HG03460 (cell line): Measurements from ENCODE around the gene NCOA6.

Source experiments
- ATAC-seq: cut with Tn5 transposase; IDR thresholded peaks from one replicate; pipeline ENCODE4 v1.9.1; 2021; ENCODE audit not compliant: unreplicated experiment

NCOA6 gene

DNA sequence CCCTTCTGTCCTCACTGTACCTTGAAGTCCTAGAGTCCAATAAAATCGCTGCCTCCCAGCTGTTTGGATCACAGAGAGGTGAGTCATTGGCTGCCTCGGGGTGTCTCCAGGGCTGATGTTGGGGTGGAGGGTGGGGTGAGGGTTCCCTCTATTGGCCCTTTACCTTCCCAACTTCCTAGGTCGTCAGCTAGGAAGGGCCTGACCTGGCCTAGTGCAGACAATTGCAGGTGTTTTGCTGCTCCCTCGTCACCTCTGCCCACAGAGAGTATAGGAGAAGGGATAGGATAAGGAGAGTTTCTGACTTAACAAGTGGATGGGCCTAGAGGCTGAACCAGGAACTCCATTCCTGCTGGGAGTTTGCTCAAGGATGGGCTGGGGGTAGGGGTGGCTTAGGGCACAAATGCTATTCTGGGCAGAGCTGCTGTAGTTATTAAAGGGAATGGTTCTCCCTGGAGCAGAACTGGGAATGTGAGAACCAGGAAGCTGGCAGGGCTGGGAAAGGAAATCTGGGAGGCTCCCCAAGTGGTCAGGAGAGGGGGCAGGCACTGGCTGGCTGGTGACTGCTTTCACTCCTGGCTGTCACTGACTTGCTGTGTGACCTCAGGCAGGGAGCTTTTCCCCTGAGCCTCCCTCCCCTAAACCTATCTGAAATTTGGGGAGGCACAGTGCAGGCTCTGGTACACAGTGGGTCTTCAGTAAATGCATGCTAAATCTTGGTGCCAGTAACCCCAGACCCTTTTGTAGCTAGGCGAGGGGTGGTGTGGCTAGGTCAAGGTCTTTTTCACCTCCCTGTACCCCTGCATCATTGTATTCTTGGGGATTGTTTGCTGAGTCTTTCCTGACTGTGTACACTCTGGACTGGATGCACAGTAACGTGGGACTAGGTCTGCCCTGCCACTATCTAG lies 119.8 kb downstream of the NCOA6 start:
- no peak for ATAC-seq

DNA sequence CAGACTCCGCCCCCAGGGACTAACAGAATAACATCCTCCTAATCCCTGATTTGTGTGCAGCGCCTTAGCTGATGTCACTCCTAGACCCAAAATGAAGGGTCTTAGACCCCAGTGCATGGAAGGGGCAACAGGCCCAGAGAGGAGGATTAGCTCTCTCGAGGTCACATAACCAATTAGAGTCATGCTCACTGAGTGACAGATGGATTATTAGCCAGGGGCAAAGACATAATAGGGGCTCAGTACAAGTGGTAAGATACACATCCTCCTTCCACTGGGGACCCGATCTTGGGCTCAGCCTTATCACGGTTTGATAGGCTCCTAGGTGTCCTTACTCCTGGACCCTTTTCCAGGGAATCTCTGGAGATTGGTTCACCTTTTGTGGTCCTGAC lies 120.4 kb downstream of the NCOA6 start:
- ATAC-seq = no peak

DNA sequence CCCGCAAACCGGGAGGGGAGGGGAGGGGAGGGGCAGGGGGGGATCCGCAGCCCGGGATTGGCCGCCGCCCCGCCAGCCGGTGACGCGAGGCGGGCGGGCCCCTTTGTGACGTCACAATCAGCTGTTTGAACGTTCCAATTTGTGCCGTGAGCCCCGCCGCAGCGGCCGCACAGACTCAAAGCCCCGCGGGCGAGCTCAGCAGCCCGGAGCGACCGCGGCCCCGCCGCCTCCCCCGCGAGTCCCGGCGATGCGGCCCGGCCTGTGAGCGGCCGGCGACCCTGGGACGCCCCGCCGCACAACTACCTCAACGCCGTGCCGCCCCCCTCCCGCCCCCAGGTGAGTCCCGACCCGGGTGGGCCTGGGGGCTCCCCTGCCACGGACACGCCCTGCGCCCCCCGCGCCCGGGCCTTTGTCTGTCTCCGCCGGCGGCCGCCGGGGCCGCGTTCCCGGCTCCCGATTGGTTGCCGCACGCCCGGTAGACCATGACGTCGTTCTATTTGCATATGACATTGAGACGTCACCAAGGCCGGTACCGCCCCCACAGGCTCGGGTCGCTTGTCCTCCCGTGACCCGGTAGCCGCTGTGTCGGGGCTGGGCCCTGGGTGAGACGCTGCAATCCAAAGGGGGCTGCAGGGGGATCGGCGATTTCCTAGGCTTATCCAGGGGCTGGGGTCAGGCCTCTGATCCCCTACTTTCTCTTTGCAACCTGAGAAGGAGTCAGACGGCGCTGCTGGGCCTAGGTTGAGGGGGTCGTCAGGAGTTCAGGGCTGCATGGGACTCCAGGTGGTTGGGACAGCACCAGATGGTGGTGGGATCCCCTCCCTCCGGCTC lies 121.1 kb downstream of the NCOA6 start, which contains the start of gene TP53INP2:
Gene TP53INP2, plus strand, starts transcription at position 168 of the 831 bp plus-strand sequence. CDS start 4,396 bp downstream, outside the sequence.
- peak; percentile 51 for ATAC-seq

DNA sequence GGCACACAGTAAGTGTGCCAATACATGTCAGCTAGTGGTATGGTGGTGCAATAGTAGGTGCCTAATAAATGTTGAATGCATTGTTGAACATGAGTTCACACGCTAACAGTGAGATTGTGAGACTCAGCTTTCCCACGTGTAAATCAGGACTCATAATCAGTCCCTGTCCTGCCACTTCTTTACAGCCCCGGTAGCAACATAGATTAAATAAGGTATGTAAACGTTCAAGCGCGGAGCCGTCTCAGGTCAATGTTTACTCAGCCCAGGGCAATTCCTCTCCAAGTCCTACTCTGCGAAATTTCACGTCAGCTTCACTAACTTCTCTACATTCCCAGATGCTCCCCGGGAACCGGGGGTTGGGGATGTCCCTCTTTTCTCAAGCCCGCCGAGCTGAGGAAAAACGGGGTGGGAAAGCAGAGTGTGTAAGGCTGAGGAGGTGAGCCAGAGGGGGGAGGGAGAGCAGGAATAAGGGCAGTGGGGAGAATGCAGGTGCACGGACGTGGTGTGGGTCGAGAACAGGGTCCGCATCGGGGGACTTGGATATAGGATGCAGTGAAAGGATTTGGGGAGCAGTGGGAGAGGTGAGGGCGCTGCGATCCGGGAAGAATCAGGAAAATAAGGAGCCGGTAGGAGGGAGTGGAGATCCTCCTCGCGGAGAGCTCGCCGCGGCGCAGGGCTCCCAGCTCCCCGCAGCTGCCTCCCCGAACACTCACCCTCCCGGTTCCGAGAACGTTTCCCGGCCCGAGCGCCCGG lies 121.9 kb downstream of the NCOA6 start:
- ATAC-seq = peak; percentile 4

DNA sequence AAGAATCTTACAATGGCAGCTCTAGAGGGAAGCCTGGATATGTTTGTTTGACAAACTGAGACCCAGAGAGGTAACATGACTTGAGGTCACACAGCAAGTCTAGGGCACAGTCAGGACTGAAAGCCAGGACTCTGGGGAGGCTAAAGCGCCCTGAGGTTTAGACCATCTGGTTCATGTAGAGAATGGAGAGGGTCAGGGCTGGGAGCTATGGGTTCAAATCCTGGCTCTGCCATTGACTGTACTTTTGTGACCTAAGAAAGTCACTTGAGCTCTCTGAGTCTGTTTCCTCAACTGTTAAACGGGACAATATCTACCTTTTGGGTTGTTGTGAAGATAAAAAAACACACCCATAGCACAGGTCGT lies 122.4 kb downstream of the NCOA6 start:
- ATAC-seq = no peak

DNA sequence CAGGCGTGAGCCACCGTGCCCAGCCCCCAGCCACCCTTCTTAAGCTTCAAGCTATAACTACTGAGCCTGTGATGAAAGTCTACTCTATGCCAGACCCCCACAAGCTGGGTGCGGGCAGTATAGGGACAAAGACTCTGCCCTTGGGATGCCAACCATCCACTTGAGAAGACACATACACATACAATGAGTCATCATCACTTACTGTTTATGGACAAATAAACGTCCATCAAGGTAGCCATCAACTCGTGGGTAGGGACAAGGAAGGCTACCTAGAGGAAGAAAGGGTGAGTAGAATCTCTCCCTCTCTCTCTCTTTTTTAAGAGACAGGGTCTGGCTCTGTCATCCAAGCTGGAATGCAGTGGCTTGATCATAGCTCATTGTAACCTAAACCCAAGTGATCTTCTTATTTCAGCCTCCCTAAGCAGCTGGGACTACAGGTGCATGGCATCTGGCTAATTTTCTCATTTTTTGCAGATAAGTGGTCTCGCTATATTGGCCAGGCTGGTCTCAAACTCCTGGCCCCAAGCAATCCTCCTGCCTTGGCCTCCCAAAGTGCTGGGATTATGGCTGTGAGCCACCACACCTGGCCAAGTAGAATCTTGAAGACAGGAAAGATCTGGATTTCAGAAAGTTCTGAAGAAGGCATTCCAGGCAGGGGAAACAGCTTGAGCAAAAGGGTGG lies 123.9 kb downstream of the NCOA6 start:
- ATAC-seq = no peak

DNA sequence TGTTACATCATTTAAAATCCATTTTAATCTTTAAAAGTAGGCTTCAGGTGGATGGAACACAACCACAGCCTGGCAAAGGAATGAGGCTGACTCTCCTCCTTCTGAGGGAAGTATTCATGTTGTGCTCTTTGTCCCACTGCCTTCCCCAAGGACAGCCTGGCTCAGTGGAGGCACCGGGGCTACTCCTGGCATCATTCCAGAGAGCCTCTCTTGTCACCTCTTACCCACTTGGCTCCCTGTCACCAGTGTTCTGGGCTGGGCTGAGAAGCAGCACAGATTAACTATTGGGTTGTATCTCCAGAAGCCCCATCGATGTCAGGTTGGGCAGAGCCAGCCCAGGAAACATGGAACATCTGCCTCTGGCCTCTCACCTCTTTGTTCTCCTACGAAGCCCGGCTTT lies 132.0 kb downstream of the NCOA6 start:
- no peak for ATAC-seq

DNA sequence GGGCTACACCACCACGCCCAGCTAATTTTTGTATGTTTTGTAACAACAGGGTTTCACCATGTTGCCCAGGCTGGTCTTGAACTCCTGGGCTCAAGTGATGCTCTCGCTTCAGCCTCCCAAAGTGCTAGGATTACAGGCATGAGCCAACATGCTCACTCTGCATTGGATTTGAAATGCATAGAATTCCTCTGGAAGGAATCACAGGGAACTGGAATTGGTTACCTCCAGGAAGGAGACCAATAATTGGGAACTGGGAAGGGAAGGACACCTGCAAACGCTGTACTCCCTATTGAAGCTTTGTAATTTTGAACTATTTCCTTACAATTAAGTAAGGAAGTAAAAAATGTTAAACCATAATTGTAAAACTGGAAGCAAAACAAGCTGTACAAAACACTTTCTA lies 133.6 kb downstream of the NCOA6 start:
- no peak for ATAC-seq

DNA sequence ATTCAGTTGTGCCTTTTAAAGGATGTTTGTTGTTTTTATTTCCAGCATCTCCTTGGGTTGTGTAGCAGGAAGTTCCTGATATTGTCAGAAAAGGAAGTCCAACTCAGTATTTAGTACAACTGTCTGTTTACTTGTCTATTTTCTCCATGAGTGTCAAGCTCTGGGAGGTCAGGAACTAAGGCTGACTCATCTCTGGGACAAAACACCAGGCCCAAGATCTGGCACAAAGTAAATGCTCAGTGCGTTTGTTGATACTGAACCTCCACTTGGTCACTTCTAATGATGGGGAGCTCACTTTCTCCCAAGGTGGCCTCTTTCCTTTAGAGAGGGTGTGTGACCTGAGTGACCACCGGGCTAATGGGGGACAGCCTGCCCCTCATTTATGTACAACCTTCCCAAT lies 136.0 kb downstream of the NCOA6 start:
- no peak for ATAC-seq

DNA sequence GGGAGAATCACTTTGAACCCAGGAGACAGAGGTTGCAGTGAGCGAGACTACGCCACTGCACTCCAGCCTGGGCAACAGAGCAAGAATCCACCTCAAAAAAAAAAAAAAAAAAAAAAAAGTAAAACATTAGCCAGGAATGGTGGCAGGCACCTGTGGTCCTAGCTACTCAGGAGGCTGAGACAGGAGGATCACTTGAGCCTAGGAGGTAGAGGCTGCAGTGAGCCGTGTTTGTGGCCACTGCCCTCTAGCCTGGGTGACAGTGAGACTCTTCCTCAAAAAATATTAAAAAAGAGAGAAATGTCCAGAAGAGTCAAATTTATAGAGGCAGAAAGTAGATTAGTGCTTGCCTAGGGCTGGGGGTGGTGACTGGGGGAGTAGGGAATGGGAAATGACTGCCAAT lies 141.8 kb downstream of the NCOA6 start:
- no peak for ATAC-seq

DNA sequence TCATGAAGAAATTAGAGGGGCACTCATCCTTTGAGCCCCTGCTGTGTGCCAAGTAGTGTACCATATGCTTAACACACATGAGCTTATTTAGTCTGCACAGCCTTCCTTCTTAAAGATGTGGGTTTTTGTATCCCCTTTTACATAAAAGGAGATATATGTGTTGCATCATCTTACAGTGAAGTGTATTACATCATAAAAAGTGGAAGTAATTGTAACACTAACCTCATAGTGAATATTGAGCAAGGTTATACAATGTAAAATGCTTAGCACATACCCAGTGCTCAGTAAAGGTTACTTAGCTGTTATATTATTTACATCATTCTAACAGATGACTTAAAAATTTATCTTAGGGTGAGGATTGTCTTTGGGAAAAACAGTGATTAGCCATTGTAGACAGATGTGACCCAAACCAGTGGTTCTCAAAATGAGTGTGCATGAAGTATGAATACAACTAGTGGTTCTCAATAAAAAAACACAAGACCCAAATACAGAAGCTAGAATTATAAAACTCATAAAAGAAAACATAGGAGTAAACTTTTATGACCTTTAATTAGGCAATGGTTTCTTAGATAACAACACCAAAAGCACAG lies 144.8 kb downstream of the NCOA6 start:
- ATAC-seq = no peak

DNA sequence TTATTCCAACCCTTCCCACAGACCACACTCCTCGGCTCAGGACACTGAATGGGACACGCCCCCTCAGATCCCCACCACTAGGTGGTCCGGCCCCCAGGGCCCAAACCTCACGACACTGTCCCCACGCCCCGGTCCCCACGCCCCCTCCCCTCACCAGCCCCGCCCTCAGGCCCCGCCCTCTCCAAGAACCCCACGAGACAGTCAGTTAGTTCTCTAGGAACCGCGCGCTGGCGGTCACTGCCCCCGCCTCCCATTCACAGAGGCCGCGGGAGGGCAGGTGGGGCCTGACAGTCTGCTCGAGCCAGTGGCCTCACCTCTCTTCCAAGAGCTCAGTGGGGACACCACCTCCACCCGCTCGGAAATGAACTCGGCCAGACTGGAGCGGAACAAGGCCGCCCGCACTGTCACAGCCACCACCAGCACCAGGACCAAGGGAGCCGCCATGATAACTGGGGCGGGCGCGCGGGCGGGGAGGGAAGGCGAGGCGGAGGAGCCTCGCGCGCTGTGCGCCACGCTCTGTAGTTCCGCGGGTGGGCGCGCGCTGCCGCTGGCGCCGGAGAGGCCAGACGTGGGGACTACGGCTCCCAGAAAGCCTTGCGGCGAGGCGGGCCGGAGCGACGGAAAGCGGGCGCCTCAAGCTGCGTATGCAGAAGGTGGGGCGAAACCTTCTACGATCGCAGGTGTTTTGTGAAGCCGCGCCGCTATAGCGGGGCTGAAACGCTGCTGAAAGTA lies 148.6 kb downstream of the NCOA6 start, which contains the start of gene PIGU:
Gene PIGU, minus strand, starts transcription at position 451 of the 732 bp plus-strand sequence. Its CDS starts 7 bp downstream, at position 444.
- peak; percentile 89 for ATAC-seq

DNA sequence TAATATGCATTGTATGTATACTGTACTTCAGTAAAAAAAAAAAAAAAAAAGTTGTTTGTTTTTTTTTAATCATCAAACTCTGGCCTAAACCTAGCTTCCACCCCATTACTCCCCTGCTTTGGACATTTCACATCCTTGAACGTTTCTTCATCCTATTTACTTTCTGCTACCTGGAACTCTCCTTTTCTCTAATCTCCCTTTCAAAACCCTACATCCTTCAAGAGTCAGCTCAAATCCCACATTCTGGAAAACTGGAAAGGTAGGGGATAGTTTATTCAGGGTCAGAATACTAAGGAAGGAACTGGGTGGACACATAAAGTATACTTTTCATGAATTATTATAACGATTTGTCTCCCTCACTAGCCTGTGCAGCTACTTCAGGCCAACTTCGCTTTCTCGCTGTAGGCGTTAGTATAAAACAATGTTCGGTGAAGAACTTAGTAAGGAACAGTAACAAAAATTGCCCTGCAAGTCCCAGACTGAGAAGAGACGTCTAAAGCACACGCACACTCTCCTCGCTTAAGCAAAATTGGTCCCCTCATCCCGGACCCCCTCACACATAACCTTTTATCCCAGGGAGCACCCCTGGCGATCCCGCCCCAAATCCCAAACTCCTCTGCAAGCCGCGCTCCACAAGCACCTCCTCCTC lies 149.3 kb downstream of the NCOA6 start:
- ATAC-seq = no peak

DNA sequence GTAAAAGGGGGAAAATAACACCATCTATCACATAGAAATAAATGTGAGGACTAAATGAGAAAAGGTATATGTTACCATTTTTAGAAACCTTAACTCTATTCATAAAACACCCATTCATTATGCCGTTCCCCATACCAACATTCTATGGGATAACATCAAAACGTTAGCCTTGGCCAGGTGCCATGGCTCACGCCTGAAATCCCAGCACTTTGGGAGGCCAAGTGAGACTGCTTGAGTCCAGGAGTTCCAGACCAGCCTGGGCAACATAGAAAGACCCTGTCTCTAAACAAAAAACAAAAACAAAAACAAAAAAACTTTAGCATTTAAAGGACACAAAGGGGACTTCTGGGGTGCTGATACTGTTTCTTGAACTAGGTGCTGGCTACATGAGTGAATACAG lies 149.9 kb downstream of the NCOA6 start:
- no peak for ATAC-seq

DNA sequence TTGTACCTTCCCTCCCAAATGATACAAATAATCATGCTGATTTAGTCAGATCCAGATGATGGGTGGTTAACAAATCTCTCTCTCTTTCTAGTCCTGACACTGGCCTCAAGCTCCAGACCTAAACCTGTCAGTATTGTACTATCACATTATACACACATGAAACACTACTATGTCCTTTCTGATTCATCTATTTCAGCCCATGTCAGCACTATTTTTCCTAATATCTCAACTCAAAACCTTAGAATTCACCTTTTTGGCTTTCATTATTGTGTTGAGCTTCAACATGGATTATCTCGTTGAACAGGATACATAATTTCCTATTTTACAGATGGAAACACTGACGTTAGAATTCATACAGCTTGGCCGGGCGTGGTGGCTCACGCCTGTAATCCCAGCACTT lies 152.0 kb downstream of the NCOA6 start:
- ATAC-seq = no peak

DNA sequence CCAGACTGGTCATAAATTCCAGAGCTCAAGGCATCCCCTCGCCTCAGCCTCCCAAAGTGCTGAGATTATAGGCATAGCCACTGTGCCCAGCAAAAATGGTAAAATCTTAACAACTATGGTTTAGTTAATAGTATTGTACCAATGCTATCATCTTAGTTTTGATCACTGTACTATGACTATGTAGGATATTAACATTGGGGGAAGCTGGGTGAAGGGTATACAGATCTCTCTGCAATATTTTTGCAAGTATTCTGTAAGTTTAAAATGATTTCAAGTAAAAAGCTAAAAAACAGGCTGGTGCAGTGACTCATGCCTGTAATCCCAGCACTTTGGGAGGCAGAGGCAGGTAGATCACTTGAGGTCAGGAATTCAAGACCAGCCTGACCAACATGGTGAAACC lies 156.4 kb downstream of the NCOA6 start:
- no peak for ATAC-seq
